Upper lobe of left lung (tissue), 4 donors: ENCODE measurements around the gene SEL1L2.

Source experiments
- CTCF ChIP-seq, 6 experiments: fragments of 450-650 bp in 4 of 6; fragments of 200-600 bp in 2 of 6; sonication (generic) in 2 of 6; IDR thresholded peaks; one replicate each; pipeline ENCODE4 v1.5.1; 2016 to 2019; ENCODE audit warnings: antibody characterized with exemption in 6 of 6
- EP300 ChIP-seq, 4 donors: sonication (generic); formaldehyde crosslinking; IDR thresholded peaks; one replicate each; pipeline ENCODE4 v1.5.1; 2017; ENCODE audit warnings: antibody characterized with exemption in 4 of 4, control low read depth in 2 of 4
- POLR2A ChIP-seq, 4 donors: fragments of 450-650 bp; IDR thresholded peaks; one replicate each; pipeline ENCODE4 v1.5.1; 2016 to 2017; ENCODE audit warnings: antibody characterized with exemption in 4 of 4, mild to moderate bottlenecking in 2 of 4
- POLR2AphosphoS5 ChIP-seq, 2 donors: sonication (generic); formaldehyde crosslinking; IDR thresholded peaks; one replicate each; pipeline ENCODE4 v1.5.1; 2017; ENCODE audit warnings: antibody characterized with exemption in 2 of 2

GRCh38 chr20:13947719-13948118, 42.7 kb downstream of the SEL1L2 start:
- no peak for TF ChIP-seq POLR2AphosphoS5 (IDR thresholded peaks at IDR 0.05)
- no peak for TF ChIP-seq CTCF (IDR thresholded peaks at IDR 0.05)
- no peak for TF ChIP-seq POLR2A (IDR thresholded peaks at IDR 0.05)
- TF ChIP-seq EP300 (IDR thresholded peaks at IDR 0.05): no peak
